ENCODE results near the gene ERFL. TPM values are rescaled to one million over a fixed set of nuclear protein-coding genes. Genes with fewer than 3 reads are reported as not detected.

Gene ERFL
- total RNA-seq, 1 donor from 2014 or later, result 0.67 TPM

GRCh38 chr19:41936416-41936850 lies 8.2 kb upstream of the ERFL start:
- no peak for TF ChIP-seq CTCF (IDR thresholded peaks at IDR 0.05; ENCODE audit: unreplicated experiment)
- Mint-ChIP-seq H3K4me1 (peaks cover 19% of the 10 kb centered on the region), H3K9me3 (no peaks in the 10 kb centered on the region), H3K27me3 (ENCODE audit: low read depth) (peaks cover 67% of the 10 kb centered on the region), H3K4me3 (no peak overlapping the region), H3K36me3 (no peaks in the 10 kb centered on the region), H3K27ac (no peak overlapping the region)
- DNase-seq (ENCODE audit: low spot score in 2 of 2, unreplicated experiment in 2 of 2), result no peak

- no peak for DNase-seq (ENCODE audit: low spot score in 2 of 2, unreplicated experiment in 2 of 2)
- TF ChIP-seq CTCF (IDR thresholded peaks at IDR 0.05; ENCODE audit: unreplicated experiment), result no peak
- Mint-ChIP-seq H3K4me3 (no peak overlapping the region), H3K36me3 (no peaks in the 10 kb centered on the region), H3K4me1 (peaks cover 19% of the 10 kb centered on the region), H3K9me3 (no peaks in the 10 kb centered on the region), H3K27ac (no peak overlapping the region), H3K27me3 (ENCODE audit: low read depth) (peaks cover 69% of the 10 kb centered on the region)
Observed at GRCh38 chr19:41935760-41936415, 7.6 kb upstream of the ERFL start.

GRCh38 chr19:41934849-41935374 lies 6.7 kb upstream of the ERFL start:
- H3K9me3 Mint-ChIP-seq, result no peaks in the 10 kb centered on the region
- peaks cover 75% of the 10 kb centered on the region for H3K27me3 Mint-ChIP-seq (ENCODE audit: low read depth)
- peak; percentile 85 for TF ChIP-seq CTCF (IDR thresholded peaks at IDR 0.05; ENCODE audit: unreplicated experiment)
- no peak overlapping the region for H3K4me3 Mint-ChIP-seq
- H3K27ac Mint-ChIP-seq, result no peak overlapping the region
- DNase-seq (ENCODE audit: low spot score in 2 of 2, unreplicated experiment in 2 of 2), result peak in 1 of 2 experiments; percentile 79
- H3K4me1 Mint-ChIP-seq, result peaks cover 17% of the 10 kb centered on the region
- no peaks in the 10 kb centered on the region for H3K36me3 Mint-ChIP-seq

GRCh38 chr19:41933693-41934426 lies 5.6 kb upstream of the ERFL start:
- Mint-ChIP-seq H3K36me3 (no peaks in the 10 kb centered on the region), H3K4me1 (peaks cover 22% of the 10 kb centered on the region), H3K4me3 (no peak overlapping the region), H3K27me3 (ENCODE audit: low read depth) (peaks cover 85% of the 10 kb centered on the region), H3K27ac (no peak overlapping the region), H3K9me3 (no peaks in the 10 kb centered on the region)
- no peak for DNase-seq (ENCODE audit: low spot score in 2 of 2, unreplicated experiment in 2 of 2)
- no peak for TF ChIP-seq CTCF (IDR thresholded peaks at IDR 0.05; ENCODE audit: unreplicated experiment)

- DNase-seq (ENCODE audit: low spot score in 2 of 2, unreplicated experiment in 2 of 2), result no peak
- peaks cover 87% of the 10 kb centered on the region for H3K27me3 Mint-ChIP-seq (ENCODE audit: low read depth)
Observed at GRCh38 chr19:41932720-41933332, 4.6 kb upstream of the ERFL start.

More at GRCh38 chr19:41932720-41933332, 4.6 kb upstream of the ERFL start:
- TF ChIP-seq CTCF (IDR thresholded peaks at IDR 0.05; ENCODE audit: unreplicated experiment), result no peak
- peaks cover 24% of the 10 kb centered on the region for H3K4me1 Mint-ChIP-seq
- H3K9me3 Mint-ChIP-seq, result no peaks in the 10 kb centered on the region
- no peak overlapping the region for H3K27ac Mint-ChIP-seq
- no peak overlapping the region for H3K4me3 Mint-ChIP-seq
- H3K36me3 Mint-ChIP-seq, result no peaks in the 10 kb centered on the region

Measured in mesothelial cell of epicardium (in vitro differentiated cells).